K562 (cell line): ENCODE measurements around the gene DAAM1.

Source experiments
- CTCF ChIP-seq, 3 experiments: IDR thresholded peaks in 2 of 3; conservative IDR thresholded peaks in 1 of 3; 2 replicates each; pipeline ENCODE4 v1.5.1; 2011 to 2012; ENCODE audit warnings: low read length in 3 of 3, mild to moderate bottlenecking in 3 of 3, control low read depth in 2 of 3, improper control_type of control experiment in 1 of 3, inconsistent platforms in 1 of 3, low read depth in 1 of 3, mixed read lengths in 1 of 3, moderate library complexity in 1 of 3; ENCODE audit not compliant: insufficient read depth in 2 of 3
- EP300 ChIP-seq: IDR thresholded peaks from 2 replicates; pipeline ENCODE4 v1.6.1; 2012; ENCODE audit warnings: low read length, improper control_type of control experiment
- ETS1 ChIP-seq: conservative IDR thresholded peaks from 2 replicates; pipeline ENCODE4 v1.6.1; 2011; ENCODE audit warnings: low read depth, mild to moderate bottlenecking, low read length; ENCODE audit not compliant: control insufficient read depth
- EZH2 ChIP-seq: IDR thresholded peaks from 2 replicates; pipeline ENCODE4 v1.6.1; 2012; ENCODE audit warnings: low read depth, mild to moderate bottlenecking, inconsistent platforms, low read length, borderline replicate concordance
- KLF16 ChIP-seq: IDR thresholded peaks from 2 replicates; pipeline ENCODE4 v1.6.1; 2016; ENCODE audit warnings: antibody characterized with exemption
- MAFK ChIP-seq: IDR thresholded peaks from 2 replicates; pipeline ENCODE4 v1.6.1; 2011; ENCODE audit warnings: low read length, improper control_type of control experiment
- RAD21 ChIP-seq, 2 experiments: fragments of 250-450 bp in 1 of 2; fragments of 450-650 bp in 1 of 2; sonication (Bioruptor Pico) in 1 of 2; formaldehyde crosslinking in 1 of 2; IDR thresholded peaks in 1 of 2; conservative IDR thresholded peaks in 1 of 2; 2 replicates each; pipeline versions ENCODE4 v1.4.0 to v1.8.0; 2020 to 2022; ENCODE audit warnings: mild to moderate bottlenecking in 2 of 2, moderate library complexity in 1 of 2
- STAG1 ChIP-seq: sonication (generic); formaldehyde crosslinking; IDR thresholded peaks from 2 replicates; pipeline ENCODE4 v1.5.0; 2020; ENCODE audit warnings: missing genetic modification reagents, borderline replicate concordance
- TARDBP ChIP-seq: fragments of 450-650 bp; IDR thresholded peaks from 2 replicates; pipeline ENCODE4 v1.6.1; 2016

GRCh38 chr14:59271734-59272133, 83.3 kb downstream of the DAAM1 start:
- TF ChIP-seq EZH2 = no peak
- TF ChIP-seq MAFK = no peak
- TF ChIP-seq KLF16 = no peak
- TF ChIP-seq TARDBP = no peak
- TF ChIP-seq STAG1 (CRISPR knock-in tag) = no peak
- no peak for TF ChIP-seq EP300
- TF ChIP-seq RAD21 (CRISPR knock-in tag; conservative IDR thresholded peaks at IDR 0.05 in 1 of 2, IDR thresholded peaks at IDR 0.05 in 1 of 2) = no peak
- no peak for TF ChIP-seq ETS1
- TF ChIP-seq CTCF (IDR thresholded peaks at IDR 0.05 in 2 of 3, conservative IDR thresholded peaks at IDR 0.05 in 1 of 3; ENCODE audit: insufficient read depth in 2 of 3, low read depth in 1 of 3, low read length in 3 of 3) = no peak
